Liver (tissue), 3 donors: ENCODE measurements around the gene DPF3.

ENCODE experiments used
- CTCF ChIP-seq: fragments of 150-350 bp; IDR thresholded peaks from 2 replicates; pipeline ENCODE4 v1.5.1; 2017; ENCODE audit warnings: improper control_type of control experiment, low read depth, low read length; ENCODE audit not compliant: missing input control
- EGR1 ChIP-seq, 2 donors: IDR thresholded peaks; 2 replicates each; pipeline ENCODE4 v1.6.1; 2016 to 2018; ENCODE audit warnings: antibody characterized with exemption in 2 of 2, low read depth in 2 of 2
- FOXA1 ChIP-seq: IDR thresholded peaks from 2 replicates; pipeline ENCODE4 v1.6.1; 2016; ENCODE audit warnings: antibody characterized with exemption
- GABPA ChIP-seq, 2 donors: IDR thresholded peaks in 1 of 2; conservative IDR thresholded peaks in 1 of 2; 2 replicates each; pipeline ENCODE4 v1.6.1; 2016; ENCODE audit warnings: antibody characterized with exemption in 2 of 2, mild to moderate bottlenecking in 1 of 2, moderate library complexity in 1 of 2
- HNF4A ChIP-seq, 2 donors: conservative IDR thresholded peaks; 2 replicates each; pipeline ENCODE4 v1.6.1; 2016; ENCODE audit warnings: antibody characterized with exemption in 2 of 2, mild to moderate bottlenecking in 2 of 2
- JUND ChIP-seq, 2 donors: IDR thresholded peaks; 2 replicates each; pipeline ENCODE4 v1.6.1; 2016; ENCODE audit warnings: antibody characterized with exemption in 2 of 2
- RAD21 ChIP-seq, 2 donors: IDR thresholded peaks; 2 replicates each; pipeline ENCODE4 v1.6.1; 2016; ENCODE audit warnings: antibody characterized with exemption in 2 of 2, mild to moderate bottlenecking in 2 of 2
- REST ChIP-seq: IDR thresholded peaks from 2 replicates; pipeline ENCODE4 v1.6.1; 2016; ENCODE audit warnings: antibody characterized with exemption, mild to moderate bottlenecking
- SP1 ChIP-seq: IDR thresholded peaks from 2 replicates; pipeline ENCODE4 v1.6.1; 2018; ENCODE audit warnings: antibody characterized with exemption, mild to moderate bottlenecking
- YY1 ChIP-seq: IDR thresholded peaks from 2 replicates; pipeline ENCODE4 v1.6.1; 2016; ENCODE audit warnings: antibody characterized with exemption, mild to moderate bottlenecking
- TF ChIP-seq, protein P1 (sequence below): IDR thresholded peaks from 2 replicates; pipeline ENCODE4 v1.6.1; 2016; ENCODE audit warnings: antibody characterized with exemption
- donor health status: healthy.
- donor health status: healthy.

DNA sequence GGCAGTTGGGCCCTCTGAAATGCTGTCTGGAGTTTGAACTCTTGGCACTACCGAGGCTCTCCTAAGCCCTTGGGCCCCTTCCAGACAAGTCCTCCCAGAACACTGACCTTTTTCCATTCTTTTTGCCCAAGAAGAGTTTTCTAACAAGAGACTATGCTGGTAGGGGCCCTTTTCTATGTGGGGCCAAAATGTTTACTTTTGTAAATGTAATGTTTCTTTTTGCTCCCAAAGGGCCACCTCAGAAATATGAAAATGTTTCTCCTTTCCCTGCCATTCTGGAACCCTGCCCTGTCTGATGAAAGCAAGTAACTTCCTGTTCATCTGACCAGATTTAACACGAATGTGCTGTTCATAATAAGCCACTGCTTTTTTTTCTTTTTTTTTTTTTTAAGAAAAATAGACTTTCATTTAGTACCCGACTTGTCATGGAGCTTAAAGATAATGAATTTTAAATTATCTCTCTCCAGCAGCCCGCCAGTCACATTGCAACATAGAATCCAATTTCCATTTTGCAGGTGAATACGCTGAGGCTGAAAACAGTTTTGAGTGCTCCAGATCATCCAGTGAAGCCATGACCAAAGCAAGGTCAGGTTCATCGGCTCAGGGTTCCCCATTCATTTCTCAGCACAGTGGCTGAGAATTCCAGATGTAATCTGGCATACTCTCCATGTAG lies 169.9 kb downstream of the DPF3 start:
- TF ChIP-seq CTCF = no peak
- no peak for TF ChIP-seq YY1
- peak in 1 of 2 donors; percentile 8 for TF ChIP-seq RAD21 (IDR thresholded peaks at IDR 0.05)
- TF ChIP-seq GABPA (IDR thresholded peaks at IDR 0.05 in 1 of 2, conservative IDR thresholded peaks at IDR 0.05 in 1 of 2) = no peak
- TF ChIP-seq HNF4A (conservative IDR thresholded peaks at IDR 0.05) = peak; percentile 16 to 46
- TF ChIP-seq JUND (IDR thresholded peaks at IDR 0.05) = no peak
- TF ChIP-seq, protein P1, sequence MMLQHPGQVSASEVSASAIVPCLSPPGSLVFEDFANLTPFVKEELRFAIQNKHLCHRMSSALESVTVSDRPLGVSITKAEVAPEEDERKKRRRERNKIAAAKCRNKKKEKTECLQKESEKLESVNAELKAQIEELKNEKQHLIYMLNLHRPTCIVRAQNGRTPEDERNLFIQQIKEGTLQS = no peak
- TF ChIP-seq SP1 = no peak
- no peak for TF ChIP-seq REST
- no peak for TF ChIP-seq EGR1 (IDR thresholded peaks at IDR 0.05; ENCODE audit: low read depth in 2 of 2)
- no peak for TF ChIP-seq FOXA1
